Measurements from ENCODE around the gene MTOR.
"Not testable (repeated sequence)": the region's sequence is repeated elsewhere in the genome, so short reads cannot be mapped to it uniquely, and the experiment has no call there.

MTOR gene

GRCh38 chr1:11180342-11180744 is 82.0 kb downstream of the MTOR start:
- peak; percentile 82 for DNase-seq (ENCODE audit: low read depth)
- H3K4me3 ChIP-seq (ENCODE audit: low read length): no peak overlapping the region
- TF ChIP-seq CTCF (conservative IDR thresholded peaks at IDR 0.05; ENCODE audit: low read length): no peak

GRCh38 chr1:11179749-11180148 is 82.6 kb downstream of the MTOR start:
- DNase-seq (ENCODE audit: low read depth): peak; percentile 52
- not testable (repeated sequence) for H3K4me3 ChIP-seq (ENCODE audit: low read length)

- no peak for TF ChIP-seq CTCF (conservative IDR thresholded peaks at IDR 0.05; ENCODE audit: low read length)
- no peak overlapping the region for H3K4me3 ChIP-seq (ENCODE audit: low read length)
- DNase-seq (ENCODE audit: low read depth): no peak
These were observed 83.2 kb downstream of the MTOR start for GRCh38 chr1:11179125-11179524.

GRCh38 chr1:11178021-11179015 is 84.0 kb downstream of the MTOR start:
- peak; percentile 64 for DNase-seq (ENCODE audit: low read depth)
- TF ChIP-seq CTCF (conservative IDR thresholded peaks at IDR 0.05; ENCODE audit: low read length): 0 out of 2 replicates have a peak, but pooled peaks have one; percentile 6
- H3K4me3 ChIP-seq (ENCODE audit: low read length): no peak overlapping the region

- no peak overlapping the region for H3K4me3 ChIP-seq (ENCODE audit: low read length)
- DNase-seq (ENCODE audit: low read depth): peak; percentile 83
- no peak; the same call in 1 of the 2 replicates for TF ChIP-seq CTCF (conservative IDR thresholded peaks at IDR 0.05; ENCODE audit: low read length)
These were observed 86.2 kb downstream of the MTOR start for GRCh38 chr1:11176081-11176706.

GRCh38 chr1:11175461-11175860 is 86.9 kb downstream of the MTOR start:
- no peak for DNase-seq (ENCODE audit: low read depth)
- TF ChIP-seq CTCF (conservative IDR thresholded peaks at IDR 0.05; ENCODE audit: low read length): no peak
- H3K4me3 ChIP-seq (ENCODE audit: low read length): no peak overlapping the region

- no peak for TF ChIP-seq CTCF (conservative IDR thresholded peaks at IDR 0.05; ENCODE audit: low read length)
- no peak overlapping the region for H3K4me3 ChIP-seq (ENCODE audit: low read length)
- no peak for DNase-seq (ENCODE audit: low read depth)
These were observed 87.9 kb downstream of the MTOR start for GRCh38 chr1:11174261-11174942.
